ENCODE results near the gene ADCY2. TPM values are rescaled to one million over a fixed set of nuclear protein-coding genes. Genes with fewer than 3 reads are reported as not detected.
A peak's percentile ranks its signal among the peaks of the same experiment; 100 is the strongest.

Gene ADCY2
- total RNA-seq, 1 donor from 2014 or later, result 0.95 TPM

- TF ChIP-seq, protein P1, sequence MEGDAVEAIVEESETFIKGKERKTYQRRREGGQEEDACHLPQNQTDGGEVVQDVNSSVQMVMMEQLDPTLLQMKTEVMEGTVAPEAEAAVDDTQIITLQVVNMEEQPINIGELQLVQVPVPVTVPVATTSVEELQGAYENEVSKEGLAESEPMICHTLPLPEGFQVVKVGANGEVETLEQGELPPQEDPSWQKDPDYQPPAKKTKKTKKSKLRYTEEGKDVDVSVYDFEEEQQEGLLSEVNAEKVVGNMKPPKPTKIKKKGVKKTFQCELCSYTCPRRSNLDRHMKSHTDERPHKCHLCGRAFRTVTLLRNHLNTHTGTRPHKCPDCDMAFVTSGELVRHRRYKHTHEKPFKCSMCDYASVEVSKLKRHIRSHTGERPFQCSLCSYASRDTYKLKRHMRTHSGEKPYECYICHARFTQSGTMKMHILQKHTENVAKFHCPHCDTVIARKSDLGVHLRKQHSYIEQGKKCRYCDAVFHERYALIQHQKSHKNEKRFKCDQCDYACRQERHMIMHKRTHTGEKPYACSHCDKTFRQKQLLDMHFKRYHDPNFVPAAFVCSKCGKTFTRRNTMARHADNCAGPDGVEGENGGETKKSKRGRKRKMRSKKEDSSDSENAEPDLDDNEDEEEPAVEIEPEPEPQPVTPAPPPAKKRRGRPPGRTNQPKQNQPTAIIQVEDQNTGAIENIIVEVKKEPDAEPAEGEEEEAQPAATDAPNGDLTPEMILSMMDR (IDR thresholded peaks at IDR 0.05), result no peak
- Mint-ChIP-seq H3K27me3 (ENCODE audit: low read depth) (peaks cover 18% of the 10 kb centered on the region), H3K36me3 (ENCODE audit: low read depth) (no peaks in the 10 kb centered on the region), H3K4me3 (ENCODE audit: unreplicated experiment) (no peak overlapping the region), H3K27ac (ENCODE audit: unreplicated experiment) (no peak overlapping the region), H3K4me1 (ENCODE audit: low read depth) (no peaks in the 10 kb centered on the region), H3K9me3 (ENCODE audit: low read depth) (no peaks in the 10 kb centered on the region)
- no peak for DNase-seq (ENCODE audit: low spot score)
Observed at GRCh38 chr5:7680260-7680659, 284.3 kb downstream of the ADCY2 start.

- Mint-ChIP-seq H3K27me3 (ENCODE audit: low read depth) (peaks cover 28% of the 10 kb centered on the region), H3K4me1 (ENCODE audit: low read depth) (no peaks in the 10 kb centered on the region), H3K9me3 (ENCODE audit: low read depth) (no peaks in the 10 kb centered on the region), H3K36me3 (ENCODE audit: low read depth) (no peaks in the 10 kb centered on the region), H3K4me3 (ENCODE audit: unreplicated experiment) (no peak overlapping the region), H3K27ac (ENCODE audit: unreplicated experiment) (no peak overlapping the region)
- TF ChIP-seq, protein P1 (IDR thresholded peaks at IDR 0.05), result no peak
- DNase-seq (ENCODE audit: low spot score), result no peak
Observed at GRCh38 chr5:7682379-7682778, 286.4 kb downstream of the ADCY2 start.

- Mint-ChIP-seq H3K4me3 (ENCODE audit: unreplicated experiment) (no peak overlapping the region), H3K27ac (ENCODE audit: unreplicated experiment) (no peak overlapping the region), H3K4me1 (ENCODE audit: low read depth) (no peaks in the 10 kb centered on the region), H3K27me3 (ENCODE audit: low read depth) (peaks cover 36% of the 10 kb centered on the region), H3K9me3 (ENCODE audit: low read depth) (no peaks in the 10 kb centered on the region), H3K36me3 (ENCODE audit: low read depth) (no peaks in the 10 kb centered on the region)
- no peak for DNase-seq (ENCODE audit: low spot score)
- TF ChIP-seq, protein P1 (IDR thresholded peaks at IDR 0.05), result peak; percentile 29
Observed at GRCh38 chr5:7683753-7684152, 287.8 kb downstream of the ADCY2 start.

DNA sequence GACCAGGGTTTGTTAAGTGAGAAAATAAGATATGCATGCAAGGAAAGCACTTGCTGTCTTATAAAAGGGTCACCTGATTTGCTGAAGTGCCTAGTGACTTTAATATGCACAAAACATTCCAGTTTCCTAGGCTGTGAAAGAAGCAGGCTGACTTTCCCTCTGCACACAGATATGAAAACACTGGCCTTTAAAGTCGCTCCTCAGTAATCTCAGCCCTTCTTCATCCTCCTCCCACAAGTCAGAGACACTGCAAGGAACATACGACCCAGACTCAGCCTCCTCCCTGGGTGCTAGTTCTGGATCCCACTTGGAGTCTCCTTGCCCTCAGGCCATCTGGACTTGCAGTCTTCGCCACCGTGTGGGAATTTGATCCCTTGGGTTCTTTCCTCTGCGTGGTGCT, 288.9 kb downstream of the ADCY2 start:
- Mint-ChIP-seq H3K4me1 (ENCODE audit: low read depth) (no peaks in the 10 kb centered on the region), H3K9me3 (ENCODE audit: low read depth) (no peaks in the 10 kb centered on the region), H3K27ac (ENCODE audit: unreplicated experiment) (no peak overlapping the region), H3K27me3 (ENCODE audit: low read depth) (peaks cover 36% of the 10 kb centered on the region), H3K36me3 (ENCODE audit: low read depth) (no peaks in the 10 kb centered on the region), H3K4me3 (ENCODE audit: unreplicated experiment) (no peak overlapping the region)
- TF ChIP-seq, protein P1 (IDR thresholded peaks at IDR 0.05), result no peak
- DNase-seq (ENCODE audit: low spot score), result no peak

DNA sequence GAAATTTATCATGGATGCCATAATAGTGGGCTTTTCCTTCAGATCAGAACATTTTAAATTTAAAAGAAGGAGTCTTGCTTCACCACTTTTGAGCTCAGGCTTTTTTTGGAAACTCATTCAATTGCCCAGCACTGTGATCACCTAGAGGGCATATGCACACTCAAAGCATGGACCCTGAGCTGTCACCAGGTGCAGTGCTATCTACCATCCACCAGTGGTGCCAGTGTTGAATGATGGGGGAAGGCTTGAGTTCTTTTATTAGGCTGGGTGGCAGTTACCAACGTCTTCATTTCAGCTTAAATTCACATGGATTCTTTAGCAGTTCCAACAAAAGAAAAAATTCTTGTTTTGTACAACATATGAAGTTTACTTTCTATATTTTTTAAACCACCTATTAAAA, 290.9 kb downstream of the ADCY2 start:
- H3K27ac Mint-ChIP-seq (ENCODE audit: unreplicated experiment), result no peak overlapping the region
- H3K27me3 Mint-ChIP-seq (ENCODE audit: low read depth), result peaks cover 34% of the 10 kb centered on the region
- TF ChIP-seq, protein P1 (IDR thresholded peaks at IDR 0.05), result no peak

More for the DNA sequence above, 290.9 kb downstream of the ADCY2 start:
- H3K36me3 Mint-ChIP-seq (ENCODE audit: low read depth), result no peaks in the 10 kb centered on the region
- H3K4me3 Mint-ChIP-seq (ENCODE audit: unreplicated experiment), result no peak overlapping the region
- DNase-seq (ENCODE audit: low spot score), result no peak
- peaks cover 3% of the 10 kb centered on the region for H3K9me3 Mint-ChIP-seq (ENCODE audit: low read depth)
- no peaks in the 10 kb centered on the region for H3K4me1 Mint-ChIP-seq (ENCODE audit: low read depth)

All from chondrocyte (in vitro differentiated cells).